ENCODE results near the gene CA4. TPM values are rescaled to one million over a fixed set of nuclear protein-coding genes. Genes with fewer than 3 reads are reported as not detected.

Gene CA4
- polyA plus RNA-seq, 1 experiment = not detected

Other genes starting within 250 kb of the CA4 start
- gene RNFT1, start 185.2 kb upstream of the CA4 start, polyA plus RNA-seq (2011; rRNA removed) = 12.4 and 13.6 TPM in 2 replicates
- 20.7 and 24.2 TPM in 2 replicates for gene HEATR6, start 71.1 kb upstream of the CA4 start, polyA plus RNA-seq (2011; rRNA removed)
- 23.8 and 38.4 TPM in 2 replicates for gene USP32, start 242.2 kb downstream of the CA4 start, polyA plus RNA-seq (2011; rRNA removed)